ENCODE results near the gene LGR5. TPM values are rescaled to one million over a fixed set of nuclear protein-coding genes. Genes with fewer than 3 reads are reported as not detected.

The LGR5 gene
- total RNA-seq, 3 donors from 2014 or later = 1.5 to 6.7 (median 4.4) TPM

DNA sequence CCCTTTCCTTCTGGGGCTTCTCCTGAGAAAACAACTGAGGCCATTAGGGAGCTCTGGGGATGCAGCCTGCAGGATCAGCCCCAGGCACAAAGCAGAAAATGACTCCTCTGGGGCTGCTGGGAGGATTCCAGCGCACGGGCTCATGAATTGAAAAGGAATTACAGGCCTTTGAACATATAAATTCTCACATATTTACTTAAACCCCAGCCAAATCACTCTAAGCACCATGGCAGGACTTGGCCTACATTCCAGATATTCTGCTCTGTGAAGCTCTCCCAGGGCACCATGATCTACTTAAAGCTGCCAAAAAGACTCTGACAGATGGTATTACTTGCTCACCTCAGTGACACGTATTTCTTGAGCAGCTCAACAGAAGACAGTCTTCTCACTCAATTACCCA is 136.9 kb downstream of the LGR5 start:
- no peaks in the 10 kb centered on the region for H3K36me3 ChIP-seq (ENCODE audit: low read depth)
- no peaks in the 10 kb centered on the region for H3K4me1 ChIP-seq (ENCODE audit: low read depth)
- TF ChIP-seq, protein P1, sequence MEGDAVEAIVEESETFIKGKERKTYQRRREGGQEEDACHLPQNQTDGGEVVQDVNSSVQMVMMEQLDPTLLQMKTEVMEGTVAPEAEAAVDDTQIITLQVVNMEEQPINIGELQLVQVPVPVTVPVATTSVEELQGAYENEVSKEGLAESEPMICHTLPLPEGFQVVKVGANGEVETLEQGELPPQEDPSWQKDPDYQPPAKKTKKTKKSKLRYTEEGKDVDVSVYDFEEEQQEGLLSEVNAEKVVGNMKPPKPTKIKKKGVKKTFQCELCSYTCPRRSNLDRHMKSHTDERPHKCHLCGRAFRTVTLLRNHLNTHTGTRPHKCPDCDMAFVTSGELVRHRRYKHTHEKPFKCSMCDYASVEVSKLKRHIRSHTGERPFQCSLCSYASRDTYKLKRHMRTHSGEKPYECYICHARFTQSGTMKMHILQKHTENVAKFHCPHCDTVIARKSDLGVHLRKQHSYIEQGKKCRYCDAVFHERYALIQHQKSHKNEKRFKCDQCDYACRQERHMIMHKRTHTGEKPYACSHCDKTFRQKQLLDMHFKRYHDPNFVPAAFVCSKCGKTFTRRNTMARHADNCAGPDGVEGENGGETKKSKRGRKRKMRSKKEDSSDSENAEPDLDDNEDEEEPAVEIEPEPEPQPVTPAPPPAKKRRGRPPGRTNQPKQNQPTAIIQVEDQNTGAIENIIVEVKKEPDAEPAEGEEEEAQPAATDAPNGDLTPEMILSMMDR (IDR thresholded peaks at IDR 0.05) = no peak
- H3K9me3 ChIP-seq = no peaks in the 10 kb centered on the region
- intact Hi-C loops (cut with DNase I, micrococcal nuclease) = no loop called here
- ATAC-seq (no peak), DNase-seq (no peak)
- no peak overlapping the region for H3K4me3 ChIP-seq

DNA sequence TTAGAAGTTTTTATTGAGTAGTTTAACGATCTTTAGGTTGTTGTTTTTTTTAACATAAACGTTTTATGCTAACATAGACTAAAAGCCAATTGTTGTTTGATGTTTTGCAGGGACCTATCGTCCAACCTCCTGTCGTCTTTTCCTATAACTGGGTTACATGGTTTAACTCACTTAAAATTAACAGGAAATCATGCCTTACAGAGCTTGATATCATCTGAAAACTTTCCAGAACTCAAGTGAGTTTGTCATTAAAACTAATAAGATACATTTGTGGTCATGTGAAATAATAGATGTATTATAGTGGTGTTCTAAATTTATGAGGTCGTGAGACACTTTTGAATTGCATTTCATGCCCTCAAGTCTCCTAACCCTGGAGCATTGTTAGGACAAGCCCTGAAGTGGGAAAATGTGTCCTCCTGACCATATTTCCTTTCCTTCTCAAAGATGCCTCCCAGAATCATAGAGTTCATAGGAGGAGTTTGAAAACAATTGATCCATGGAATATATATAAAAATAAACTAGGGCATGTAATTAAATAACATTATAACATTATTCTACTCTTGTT is 139.2 kb downstream of the LGR5 start:
- ATAC-seq (no peak), DNase-seq (no peak)
- no peaks in the 10 kb centered on the region for H3K36me3 ChIP-seq (ENCODE audit: low read depth)
- no peak overlapping the region for H3K4me3 ChIP-seq
- H3K9me3 ChIP-seq = no peaks in the 10 kb centered on the region
- intact Hi-C loops (cut with DNase I, micrococcal nuclease) = no loop called here
- TF ChIP-seq, protein P1 (IDR thresholded peaks at IDR 0.05) = no peak
- no peaks in the 10 kb centered on the region for H3K4me1 ChIP-seq (ENCODE audit: low read depth)

DNA sequence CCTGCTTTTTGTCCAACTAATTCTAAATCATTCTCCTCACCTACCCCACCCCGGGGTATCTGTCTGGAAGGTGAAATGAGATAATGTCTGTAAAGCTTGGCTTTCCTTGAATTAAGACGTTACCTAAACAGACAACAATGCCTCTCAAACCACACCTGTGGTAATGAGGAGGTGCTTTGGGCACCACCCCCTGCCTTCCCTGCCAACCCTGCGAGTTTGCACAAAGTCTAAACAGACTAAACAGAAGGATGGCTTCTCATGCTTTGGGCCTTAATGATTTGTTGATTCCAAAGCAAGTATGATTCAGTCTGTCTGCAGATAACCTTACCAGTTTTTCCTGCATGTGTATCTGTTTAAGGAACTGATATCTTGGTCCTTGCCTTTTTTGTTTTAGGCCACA is 141.6 kb downstream of the LGR5 start:
- ATAC-seq = peak; percentile 58
- TF ChIP-seq, protein P1 (IDR thresholded peaks at IDR 0.05) = no peak

DNA sequence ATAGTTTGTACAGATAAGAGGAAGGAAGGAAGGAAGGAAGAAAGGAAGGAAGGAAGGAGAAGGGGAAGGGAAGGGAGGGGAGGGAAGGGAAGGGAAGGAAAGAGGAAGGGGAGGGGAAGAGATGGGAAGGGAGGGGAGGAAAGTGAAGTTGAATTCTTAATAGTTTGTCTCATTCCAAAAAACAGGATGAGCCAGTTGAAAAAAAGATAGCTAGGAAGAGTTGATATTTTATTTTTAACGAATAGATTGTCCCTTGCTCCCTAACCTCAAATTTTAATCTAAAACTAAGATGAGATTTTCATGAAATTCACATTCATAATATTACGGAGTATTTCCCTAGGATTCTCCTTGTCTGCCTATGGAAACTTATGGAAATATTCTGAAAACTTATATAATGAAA is 143.3 kb downstream of the LGR5 start:
- no peak overlapping the region for H3K4me3 ChIP-seq
- H3K4me1 ChIP-seq (ENCODE audit: low read depth) = no peaks in the 10 kb centered on the region
- no peaks in the 10 kb centered on the region for H3K36me3 ChIP-seq (ENCODE audit: low read depth)
- DNase-seq (no peak), ATAC-seq (no peak)
- intact Hi-C loops (cut with DNase I, micrococcal nuclease) = no loop called here
- no peaks in the 10 kb centered on the region for H3K9me3 ChIP-seq
- TF ChIP-seq, protein P1 (IDR thresholded peaks at IDR 0.05) = no peak

More for the DNA sequence above, 141.6 kb downstream of the LGR5 start:
- intact Hi-C loops (cut with DNase I, micrococcal nuclease) = no loop called here
- no peaks in the 10 kb centered on the region for H3K36me3 ChIP-seq (ENCODE audit: low read depth)
- no peaks in the 10 kb centered on the region for H3K9me3 ChIP-seq
- H3K4me1 ChIP-seq (ENCODE audit: low read depth) = no peaks in the 10 kb centered on the region
- DNase-seq = peak in 1 of 3 donors; percentile 14
- no peak overlapping the region for H3K4me3 ChIP-seq

DNA sequence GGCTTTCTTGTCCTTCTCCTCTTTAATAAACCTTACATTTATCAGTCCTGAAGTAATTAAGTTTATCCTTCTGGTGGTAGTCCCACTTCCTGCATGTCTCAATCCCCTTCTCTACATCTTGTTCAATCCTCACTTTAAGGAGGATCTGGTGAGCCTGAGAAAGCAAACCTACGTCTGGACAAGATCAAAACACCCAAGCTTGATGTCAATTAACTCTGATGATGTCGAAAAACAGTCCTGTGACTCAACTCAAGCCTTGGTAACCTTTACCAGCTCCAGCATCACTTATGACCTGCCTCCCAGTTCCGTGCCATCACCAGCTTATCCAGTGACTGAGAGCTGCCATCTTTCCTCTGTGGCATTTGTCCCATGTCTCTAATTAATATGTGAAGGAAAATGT is 144.8 kb downstream of the LGR5 start:
- H3K9me3 ChIP-seq = no peaks in the 10 kb centered on the region
- intact Hi-C loops (cut with DNase I, micrococcal nuclease) = no loop called here
- no peaks in the 10 kb centered on the region for H3K36me3 ChIP-seq (ENCODE audit: low read depth)
- H3K4me3 ChIP-seq = no peak overlapping the region
- no peaks in the 10 kb centered on the region for H3K4me1 ChIP-seq (ENCODE audit: low read depth)
- no peak for ATAC-seq
- TF ChIP-seq, protein P1 (IDR thresholded peaks at IDR 0.05) = no peak
- DNase-seq = no peak

DNA sequence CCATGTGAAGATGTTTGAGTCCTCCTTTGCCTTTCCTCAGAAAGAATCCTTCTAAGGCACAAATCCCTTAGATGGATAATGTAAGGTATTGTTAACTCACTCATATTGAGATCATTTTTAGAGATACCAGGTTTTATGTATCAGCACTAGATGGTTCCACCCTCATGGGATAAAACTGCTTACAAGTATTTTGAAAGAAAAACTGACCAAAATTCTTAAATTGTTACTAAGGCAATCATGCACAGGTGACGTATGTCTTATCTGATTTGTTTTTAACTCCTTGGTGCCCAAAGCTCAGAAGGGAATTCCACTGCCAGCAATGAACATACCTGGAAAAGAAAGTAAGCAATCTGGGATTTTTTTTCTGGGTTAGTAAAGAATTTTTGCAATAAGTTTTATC is 145.6 kb downstream of the LGR5 start:
- no peak for ATAC-seq
- TF ChIP-seq, protein P1 (IDR thresholded peaks at IDR 0.05) = no peak
- no peaks in the 10 kb centered on the region for H3K36me3 ChIP-seq (ENCODE audit: low read depth)

More for the DNA sequence above, 145.6 kb downstream of the LGR5 start:
- Histone ChIP-seq H3K4me1 (ENCODE audit: low read depth) (no peaks in the 10 kb centered on the region), H3K4me3 (no peak overlapping the region), H3K9me3 (no peaks in the 10 kb centered on the region)
- DNase-seq = no peak
- intact Hi-C loops (cut with DNase I, micrococcal nuclease) = no loop called here
